B cell (primary cell): ENCODE results near the gene DIP2A. TPM values are rescaled to one million over a fixed set of nuclear protein-coding genes. Genes with fewer than 3 reads are reported as not detected.

Source experiments
- ATAC-seq: fragments of 200-7000 bp; cut with Tn5 transposase; one replicate; pipeline ENCODE4 v1.10.0; 2021; ENCODE audit warnings: low read depth, mild to moderate bottlenecking, moderate number of reproducible peaks, moderate library complexity
- CTCF ChIA-PET: fragments of 350-600 bp; sonication (Branson Sonifier 250); formaldehyde crosslinking; loops from one replicate; lab custom pipeline; 2021; ENCODE audit warnings: antibody characterized with exemption, inconsistent platforms; lab: Charles Lee
- POLR2A ChIA-PET: fragments of 350-600 bp; sonication (Branson Sonifier 250); formaldehyde crosslinking; loops from one replicate; lab custom pipeline; 2021; ENCODE audit warnings: antibody characterized with exemption; lab: Charles Lee
- DNase-seq: peaks from one replicate; pipeline ENCODE4 v3.0.0; 2013
- H2AFZ ChIP-seq: 2 replicates; pipeline ENCODE4 v1.6.1; 2012; ENCODE audit warnings: mild to moderate bottlenecking, low read depth, low read length; ENCODE audit not compliant: insufficient read depth, poor library complexity, severe bottlenecking
- H3K27ac ChIP-seq, 2 donors: 1 replicate in 1 of 2; 2 replicates in 1 of 2; pipeline ENCODE4 v1.5.1; 2012 to 2013; ENCODE audit warnings: low read length in 2 of 2, mild to moderate bottlenecking in 2 of 2, moderate library complexity in 1 of 2
- H3K27me3 ChIP-seq, 4 experiments: fragments of 200-600 bp in 1 of 4; sonication (generic) in 1 of 4; replicated peaks in 1 of 4; 1 replicate in 2 of 4; 2 replicates in 2 of 4; pipeline versions ENCODE4 v1.6.1 to v1.7.0; 2013 to 2016; ENCODE audit warnings: low read length in 3 of 4, mild to moderate bottlenecking in 2 of 4, mixed read lengths in 1 of 4, moderate library complexity in 1 of 4; ENCODE audit not compliant: insufficient read depth in 4 of 4, control insufficient read depth in 3 of 4; ENCODE audit errors: control extremely low read depth in 1 of 4
- H3K36me3 ChIP-seq, 2 experiments: replicated peaks in 1 of 2; 1 replicate in 1 of 2; 2 replicates in 1 of 2; pipeline versions ENCODE4 v1.6.1 to v1.7.1; 2013; ENCODE audit warnings: low read length in 1 of 2; ENCODE audit not compliant: insufficient read depth in 2 of 2, control insufficient read depth in 1 of 2; ENCODE audit errors: control extremely low read depth in 1 of 2, extremely low read depth in 1 of 2
- H3K4me1 ChIP-seq, 2 donors: fragments of 200-600 bp in 1 of 2; sonication (generic) in 1 of 2; 1 replicate in 1 of 2; 2 replicates in 1 of 2; pipeline versions ENCODE4 v1.5.1 to v1.6.1; 2013 to 2017; ENCODE audit warnings: low read length in 2 of 2; ENCODE audit not compliant: control insufficient read depth in 2 of 2, insufficient read depth in 2 of 2
- H3K4me2 ChIP-seq: replicated peaks from 2 replicates; pipeline ENCODE3; 2012; ENCODE audit warnings: mild to moderate bottlenecking, low read depth, low read length; ENCODE audit not compliant: poor library complexity, severe bottlenecking
- H3K4me3 ChIP-seq, 5 experiments: fragments of 200-600 bp in 1 of 5; sonication (generic) in 1 of 5; 1 replicate in 3 of 5; 2 replicates in 2 of 5; pipeline versions ENCODE4 v1.5.1 to v1.7.0; 2011 to 2016; ENCODE audit warnings: low read length in 4 of 5, mild to moderate bottlenecking in 4 of 5, low read depth in 2 of 5, control low read depth in 1 of 5, moderate library complexity in 1 of 5; ENCODE audit not compliant: insufficient read depth in 1 of 5; ENCODE audit errors: control extremely low read depth in 1 of 5, extremely low read depth in 1 of 5
- H3K79me2 ChIP-seq: fragments of 200-600 bp; sonication (generic); one replicate; pipeline ENCODE4 v1.6.0; 2016; ENCODE audit warnings: low read length; ENCODE audit not compliant: control insufficient read depth, insufficient read depth
- H3K9ac ChIP-seq: fragments of 200-600 bp; sonication (generic); 2 replicates; pipeline ENCODE4 v1.6.1; 2017; ENCODE audit warnings: mild to moderate bottlenecking, low read length, moderate library complexity
- H3K9me3 ChIP-seq, 3 donors: one replicate each; pipeline versions ENCODE4 v1.6.1 to v1.7.1; 2013; ENCODE audit warnings: low read length in 2 of 3; ENCODE audit not compliant: control insufficient read depth in 2 of 3, insufficient read depth in 1 of 3; ENCODE audit errors: control extremely low read depth in 1 of 3
- H4K20me1 ChIP-seq: 2 replicates; pipeline ENCODE4 v1.6.0; 2012; ENCODE audit warnings: mild to moderate bottlenecking, low read length; ENCODE audit not compliant: insufficient read depth, control insufficient read depth, poor library complexity, severe bottlenecking
- H3K27ac Mint-ChIP-seq: one replicate; pipeline ENCODE4 v1.8.0; 2021; ENCODE audit warnings: mixed read lengths
- H3K27me3 Mint-ChIP-seq: one replicate; pipeline ENCODE4 v1.8.0; 2021; ENCODE audit warnings: mixed read lengths
- H3K4me1 Mint-ChIP-seq: one replicate; pipeline ENCODE4 v1.8.0; 2021; ENCODE audit warnings: mixed read lengths
- H3K4me3 Mint-ChIP-seq: one replicate; pipeline ENCODE4 v1.8.0; 2021; ENCODE audit warnings: mixed read lengths
- H3K9me3 Mint-ChIP-seq: one replicate; pipeline ENCODE4 v1.8.0; 2022; ENCODE audit warnings: mixed read lengths; ENCODE audit not compliant: insufficient read depth
- EZH2 ChIP-seq: IDR thresholded peaks from 2 replicates; pipeline ENCODE4 v1.6.1; 2012; ENCODE audit warnings: borderline replicate concordance, low read depth, mild to moderate bottlenecking, moderate library complexity, low read length; ENCODE audit not compliant: insufficient read depth, poor library complexity, severe bottlenecking
- WGBS: methylation state at CpG from one replicate; pipeline ENCODE4 v1.1.5; 2013; ENCODE audit warnings: missing lambda C conversion rate; ENCODE audit not compliant: insufficient coverage; 5-methylcytosine and 5-hydroxymethylcytosine counted together
- intact Hi-C: fragments of 100-400 bp; cut with micrococcal nuclease; formaldehyde crosslinking; loops from one replicate; pipeline ENCODE4 v1.10.0; 2022
- polyA plus RNA-seq: library from polyadenylated mRNA; depleted of rRNA; stranded (reverse); fragments of >200 nt; gene quantifications from 2 replicates; pipeline ENCODE4 v1.2.3, GENCODE V29; 2012
- total RNA-seq, 2 donors: library from RNA; stranded (reverse); fragments of 120-200 nt in 1 of 2; gene quantifications; 1 replicate in 1 of 2; 2 replicates in 1 of 2; pipeline versions ENCODE4 v1.2.3 to v1.2.4, GENCODE V29; 2013 to 2022
- TF ChIP-seq, protein P1 (sequence below): fragments of 200-600 bp; IDR thresholded peaks from one replicate; pipeline ENCODE4 v1.8.0; 2022; ENCODE audit warnings: antibody characterized with exemption, mild to moderate bottlenecking

DIP2A gene
- total and polyA plus RNA-seq, 2 donors (not counting 1 experiment from before 2014, with no cell fraction given), result 40.4 to 59.0 TPM

DNA sequence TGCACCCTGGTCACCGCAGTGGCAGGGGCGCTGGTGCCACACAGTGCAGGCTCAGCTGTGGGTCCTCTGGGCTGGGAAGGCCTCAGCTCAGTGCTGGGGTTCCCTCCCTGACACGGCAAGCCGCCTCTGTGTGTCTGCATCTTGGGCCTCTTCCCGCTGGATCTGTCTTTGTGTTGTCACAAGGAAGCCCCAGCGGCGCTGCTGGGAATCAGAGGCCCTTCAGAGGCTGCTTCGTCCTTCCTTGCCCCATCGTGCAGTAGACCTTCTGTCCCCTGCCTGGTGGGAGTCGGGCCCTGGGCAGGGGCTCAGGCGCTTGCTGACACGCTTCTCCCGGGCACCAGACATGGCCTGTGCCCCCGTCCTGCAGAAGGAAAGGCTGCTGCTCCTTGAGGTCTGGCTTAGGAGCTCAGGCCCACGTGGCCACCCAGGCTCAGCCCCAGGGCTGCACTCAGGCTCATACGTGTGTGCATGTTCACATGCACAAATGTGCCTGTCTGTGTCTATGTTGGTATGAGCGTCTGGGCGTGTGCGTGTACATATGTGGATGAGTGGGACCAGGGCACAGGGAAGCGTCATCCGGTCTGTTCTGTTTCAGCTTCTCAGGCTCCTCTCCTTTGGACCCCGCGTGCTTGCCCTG is 24.3 kb upstream of the DIP2A start:
- ATAC-seq, result no peak
- H3K4me1 Mint-ChIP-seq, result peaks cover 2% of the 10 kb centered on the region
- no peak for DNase-seq
- POLR2A ChIA-PET, result no interaction called here
- H3K4me3 Mint-ChIP-seq, result no peak overlapping the region
- H4K20me1 ChIP-seq, result no peaks in the 10 kb centered on the region
- peaks cover 0 to 47% of the 10 kb centered on the region in 2 experiments for H3K36me3 ChIP-seq
- no peak overlapping the region for H3K4me3 ChIP-seq
- H3K27me3 ChIP-seq, result no peaks in the 10 kb centered on the region
- H3K9me3 ChIP-seq, result no peaks in the 10 kb centered on the region
- TF ChIP-seq, protein P1, sequence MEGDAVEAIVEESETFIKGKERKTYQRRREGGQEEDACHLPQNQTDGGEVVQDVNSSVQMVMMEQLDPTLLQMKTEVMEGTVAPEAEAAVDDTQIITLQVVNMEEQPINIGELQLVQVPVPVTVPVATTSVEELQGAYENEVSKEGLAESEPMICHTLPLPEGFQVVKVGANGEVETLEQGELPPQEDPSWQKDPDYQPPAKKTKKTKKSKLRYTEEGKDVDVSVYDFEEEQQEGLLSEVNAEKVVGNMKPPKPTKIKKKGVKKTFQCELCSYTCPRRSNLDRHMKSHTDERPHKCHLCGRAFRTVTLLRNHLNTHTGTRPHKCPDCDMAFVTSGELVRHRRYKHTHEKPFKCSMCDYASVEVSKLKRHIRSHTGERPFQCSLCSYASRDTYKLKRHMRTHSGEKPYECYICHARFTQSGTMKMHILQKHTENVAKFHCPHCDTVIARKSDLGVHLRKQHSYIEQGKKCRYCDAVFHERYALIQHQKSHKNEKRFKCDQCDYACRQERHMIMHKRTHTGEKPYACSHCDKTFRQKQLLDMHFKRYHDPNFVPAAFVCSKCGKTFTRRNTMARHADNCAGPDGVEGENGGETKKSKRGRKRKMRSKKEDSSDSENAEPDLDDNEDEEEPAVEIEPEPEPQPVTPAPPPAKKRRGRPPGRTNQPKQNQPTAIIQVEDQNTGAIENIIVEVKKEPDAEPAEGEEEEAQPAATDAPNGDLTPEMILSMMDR, result no peak
- no peak for TF ChIP-seq EZH2
- H3K27ac Mint-ChIP-seq, result no peak overlapping the region
- H2AFZ ChIP-seq, result no peak overlapping the region
- no peaks in the 10 kb centered on the region for H3K9me3 Mint-ChIP-seq
- H3K9ac ChIP-seq, result no peak overlapping the region
- no peaks in the 10 kb centered on the region for H3K27me3 Mint-ChIP-seq
- no peaks in the 10 kb centered on the region for H3K79me2 ChIP-seq
- H3K27ac ChIP-seq, result no peak overlapping the region
- no peaks in the 10 kb centered on the region for H3K4me1 ChIP-seq
- intact Hi-C loops, result no loop called here
- H3K4me2 ChIP-seq, result no peak overlapping the region
- CTCF ChIA-PET, result no interaction called here
- WGBS, result 98% methylated on average over 23 of the region's 23 CpGs

DNA sequence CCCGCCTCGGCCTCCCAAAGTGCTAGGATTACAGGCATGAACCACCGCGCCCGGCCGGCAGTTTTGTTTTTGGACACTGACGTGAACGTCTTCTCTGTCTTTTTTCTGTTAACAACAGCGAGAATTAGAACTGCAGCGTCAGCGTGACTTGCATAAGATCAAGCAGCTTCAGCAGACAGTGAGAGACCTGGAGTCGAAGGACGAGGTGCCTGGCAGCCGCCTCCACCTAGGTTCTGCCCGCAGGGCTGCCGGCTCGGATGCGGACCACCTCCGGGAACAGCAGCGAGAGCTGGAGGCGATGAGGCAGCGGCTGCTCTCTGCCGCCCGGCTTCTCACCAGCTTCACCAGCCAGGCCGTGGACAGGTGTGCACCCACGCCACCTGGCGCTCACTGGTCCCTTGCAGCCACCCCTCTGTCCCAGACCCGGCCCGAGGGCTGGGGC is 22.9 kb upstream of the DIP2A start:
- peaks cover 0 to 43% of the 10 kb centered on the region in 2 experiments for H3K36me3 ChIP-seq
- no peaks in the 10 kb centered on the region for H3K9me3 ChIP-seq
- H3K27me3 Mint-ChIP-seq, result no peaks in the 10 kb centered on the region
- ATAC-seq, result no peak
- intact Hi-C loops, result no loop called here
- no peak overlapping the region for H3K4me3 ChIP-seq
- DNase-seq, result no peak
- H3K27ac ChIP-seq, result no peak overlapping the region
- no peaks in the 10 kb centered on the region for H3K9me3 Mint-ChIP-seq
- CTCF ChIA-PET, result no interaction called here
- WGBS, result 99% methylated on average over 28 of the region's 29 CpGs
- TF ChIP-seq EZH2, result no peak
- TF ChIP-seq, protein P1, result no peak
- H2AFZ ChIP-seq, result no peak overlapping the region
- no peaks in the 10 kb centered on the region for H3K4me1 ChIP-seq
- no peak overlapping the region for H3K27ac Mint-ChIP-seq
- no peak overlapping the region for H3K4me2 ChIP-seq
- H3K4me3 Mint-ChIP-seq, result no peak overlapping the region
- H4K20me1 ChIP-seq, result no peaks in the 10 kb centered on the region
- H3K27me3 ChIP-seq, result no peaks in the 10 kb centered on the region
- no peaks in the 10 kb centered on the region for H3K79me2 ChIP-seq
- POLR2A ChIA-PET, result no interaction called here
- peaks cover 2% of the 10 kb centered on the region for H3K4me1 Mint-ChIP-seq
- no peak overlapping the region for H3K9ac ChIP-seq
